NB4 (cell line): ENCODE data around the gene MAN1A1.

Experiments used
- MYC ChIP-seq: IDR thresholded peaks from 2 replicates; pipeline ENCODE4 v1.6.1; 2011; ENCODE audit warnings: low read depth, low read length
- POLR2A ChIP-seq: IDR thresholded peaks from 2 replicates; pipeline ENCODE4 v1.6.1; 2011; ENCODE audit warnings: mild to moderate bottlenecking; ENCODE audit not compliant: insufficient read length; ENCODE audit errors: extremely low read depth
- TF ChIP-seq, protein P1 (sequence below): IDR thresholded peaks from one replicate; pipeline ENCODE4 v1.5.1; 2012; ENCODE audit warnings: low read depth, low read length
- TF ChIP-seq, protein P2 (sequence below): IDR thresholded peaks from 2 replicates; pipeline ENCODE4 v1.6.1; 2011; ENCODE audit warnings: low read depth, low read length

DNA sequence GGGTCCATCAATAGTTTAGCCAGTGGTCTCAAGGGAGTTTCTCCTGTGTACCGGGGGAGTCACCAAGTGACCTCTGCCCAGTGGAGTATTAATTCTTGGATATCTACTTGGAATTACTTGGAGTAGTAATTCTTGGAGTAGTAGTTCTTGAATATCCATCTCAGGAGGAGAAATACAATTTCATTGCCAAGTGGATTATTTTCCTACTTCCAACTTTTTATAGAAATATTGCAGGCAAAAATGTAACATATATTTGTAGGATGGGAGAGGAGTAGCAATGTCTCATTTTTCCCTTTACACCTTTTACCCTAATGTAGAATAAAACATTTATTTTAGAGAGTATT, 179.5 kb downstream of the MAN1A1 start:
- TF ChIP-seq POLR2A (no peak), MYC (no peak)
- TF ChIP-seq, protein P1, sequence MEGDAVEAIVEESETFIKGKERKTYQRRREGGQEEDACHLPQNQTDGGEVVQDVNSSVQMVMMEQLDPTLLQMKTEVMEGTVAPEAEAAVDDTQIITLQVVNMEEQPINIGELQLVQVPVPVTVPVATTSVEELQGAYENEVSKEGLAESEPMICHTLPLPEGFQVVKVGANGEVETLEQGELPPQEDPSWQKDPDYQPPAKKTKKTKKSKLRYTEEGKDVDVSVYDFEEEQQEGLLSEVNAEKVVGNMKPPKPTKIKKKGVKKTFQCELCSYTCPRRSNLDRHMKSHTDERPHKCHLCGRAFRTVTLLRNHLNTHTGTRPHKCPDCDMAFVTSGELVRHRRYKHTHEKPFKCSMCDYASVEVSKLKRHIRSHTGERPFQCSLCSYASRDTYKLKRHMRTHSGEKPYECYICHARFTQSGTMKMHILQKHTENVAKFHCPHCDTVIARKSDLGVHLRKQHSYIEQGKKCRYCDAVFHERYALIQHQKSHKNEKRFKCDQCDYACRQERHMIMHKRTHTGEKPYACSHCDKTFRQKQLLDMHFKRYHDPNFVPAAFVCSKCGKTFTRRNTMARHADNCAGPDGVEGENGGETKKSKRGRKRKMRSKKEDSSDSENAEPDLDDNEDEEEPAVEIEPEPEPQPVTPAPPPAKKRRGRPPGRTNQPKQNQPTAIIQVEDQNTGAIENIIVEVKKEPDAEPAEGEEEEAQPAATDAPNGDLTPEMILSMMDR: no peak
- TF ChIP-seq, protein P2, sequence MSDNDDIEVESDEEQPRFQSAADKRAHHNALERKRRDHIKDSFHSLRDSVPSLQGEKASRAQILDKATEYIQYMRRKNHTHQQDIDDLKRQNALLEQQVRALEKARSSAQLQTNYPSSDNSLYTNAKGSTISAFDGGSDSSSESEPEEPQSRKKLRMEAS: no peak
